Measurements from ENCODE around the gene ACAD10.

GRCh38 chr12:111733340-111733915, 47.6 kb downstream of the ACAD10 start:
- TF ChIP-seq CTCF (IDR thresholded peaks at IDR 0.05) (no peak), POLR2A (IDR thresholded peaks at IDR 0.05) (no peak)
